Astrocyte (in vitro differentiated cells and primary cell): Measurements from ENCODE around the gene VPS50.

ENCODE experiments used
- EZH2 ChIP-seq: IDR thresholded peaks from 2 replicates; pipeline ENCODE4 v1.6.1; 2012; ENCODE audit warnings: mild to moderate bottlenecking, low read length, inconsistent platforms; ENCODE audit not compliant: insufficient read depth
- TF ChIP-seq, protein P1 (sequence below): IDR thresholded peaks from 2 replicates; pipeline ENCODE4 v1.5.1; 2011; ENCODE audit warnings: low read depth, mild to moderate bottlenecking, inconsistent platforms, low read length, moderate library complexity; ENCODE audit not compliant: insufficient read depth

DNA sequence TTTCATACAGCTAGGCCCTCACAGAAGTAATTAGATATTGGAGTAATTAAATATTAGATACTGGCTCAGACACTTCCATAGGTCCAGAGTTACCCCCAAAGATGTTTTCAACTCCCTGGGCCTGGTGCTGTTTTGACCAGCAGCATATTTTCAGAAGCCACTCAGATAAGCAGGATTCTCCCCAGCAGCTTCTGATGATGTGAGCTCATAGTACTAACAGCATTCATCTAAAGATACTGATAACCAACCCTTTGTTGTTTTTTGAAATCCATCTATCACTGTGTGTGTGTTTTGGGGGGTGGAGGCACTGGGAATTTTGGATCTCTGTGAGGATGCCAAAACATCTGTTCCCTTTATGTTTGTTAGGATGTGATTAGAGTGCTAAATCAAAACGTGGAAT, 52.7 kb downstream of the VPS50 start:
- TF ChIP-seq, protein P1, sequence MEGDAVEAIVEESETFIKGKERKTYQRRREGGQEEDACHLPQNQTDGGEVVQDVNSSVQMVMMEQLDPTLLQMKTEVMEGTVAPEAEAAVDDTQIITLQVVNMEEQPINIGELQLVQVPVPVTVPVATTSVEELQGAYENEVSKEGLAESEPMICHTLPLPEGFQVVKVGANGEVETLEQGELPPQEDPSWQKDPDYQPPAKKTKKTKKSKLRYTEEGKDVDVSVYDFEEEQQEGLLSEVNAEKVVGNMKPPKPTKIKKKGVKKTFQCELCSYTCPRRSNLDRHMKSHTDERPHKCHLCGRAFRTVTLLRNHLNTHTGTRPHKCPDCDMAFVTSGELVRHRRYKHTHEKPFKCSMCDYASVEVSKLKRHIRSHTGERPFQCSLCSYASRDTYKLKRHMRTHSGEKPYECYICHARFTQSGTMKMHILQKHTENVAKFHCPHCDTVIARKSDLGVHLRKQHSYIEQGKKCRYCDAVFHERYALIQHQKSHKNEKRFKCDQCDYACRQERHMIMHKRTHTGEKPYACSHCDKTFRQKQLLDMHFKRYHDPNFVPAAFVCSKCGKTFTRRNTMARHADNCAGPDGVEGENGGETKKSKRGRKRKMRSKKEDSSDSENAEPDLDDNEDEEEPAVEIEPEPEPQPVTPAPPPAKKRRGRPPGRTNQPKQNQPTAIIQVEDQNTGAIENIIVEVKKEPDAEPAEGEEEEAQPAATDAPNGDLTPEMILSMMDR = no peak
- TF ChIP-seq EZH2 = no peak
